HG03103 (cell line): ENCODE results near the gene SLFN12.
"Not testable (repeated sequence)": the region's sequence is repeated elsewhere in the genome, so short reads cannot be mapped to it uniquely, and the experiment has no call there.

Experiments used
- ATAC-seq: cut with Tn5 transposase; IDR thresholded peaks from one replicate; pipeline ENCODE4 v1.9.1; 2021; ENCODE audit warnings: low read depth; ENCODE audit not compliant: unreplicated experiment

The SLFN12 gene

DNA sequence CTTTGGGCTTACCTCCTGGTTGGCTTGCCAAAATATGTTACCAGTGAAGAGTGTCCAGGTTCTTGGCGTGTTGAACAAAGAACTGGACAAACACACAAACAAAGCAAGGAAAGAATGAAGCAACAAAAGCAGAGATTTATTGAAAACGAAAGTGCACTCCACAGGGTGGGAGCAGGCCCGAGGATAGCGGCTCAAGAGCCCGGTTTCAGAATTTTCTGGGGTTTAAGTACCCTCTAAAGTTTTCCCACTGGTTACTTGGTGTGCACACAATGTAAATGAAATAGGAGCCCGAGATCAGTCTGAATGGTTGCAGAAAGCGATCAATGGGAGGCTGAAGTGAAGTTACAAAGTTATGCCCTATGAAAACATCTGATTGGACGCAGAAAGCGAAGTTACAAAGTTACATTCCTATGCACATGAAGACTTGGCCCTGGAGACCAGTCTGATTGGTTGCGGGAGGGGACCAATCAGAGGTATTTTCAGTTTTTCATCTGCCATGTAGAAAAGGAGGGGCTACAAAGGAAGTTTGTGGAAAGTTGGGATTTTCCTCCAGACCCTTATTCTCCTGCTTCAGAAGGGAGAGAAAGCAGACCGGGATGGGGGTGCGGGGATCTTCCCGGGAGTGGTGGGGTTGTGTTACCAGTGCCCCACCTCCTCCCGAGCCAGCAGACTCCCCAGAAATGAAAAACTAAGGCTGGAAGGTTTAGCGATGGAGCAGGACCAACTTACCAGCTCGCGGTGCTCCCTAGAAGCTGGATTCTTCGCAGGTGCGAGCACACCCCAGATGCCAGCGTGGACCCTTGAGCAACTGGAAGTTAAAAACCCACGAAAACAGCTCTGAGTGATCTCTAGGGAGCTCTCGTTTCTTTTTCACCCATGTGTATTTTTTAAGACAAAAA, at the start of gene SLFN12:
Gene SLFN12, minus strand, starts transcription at position 325 of the 899 bp plus-strand sequence. CDS start 9,472 bp downstream, outside the sequence.
- peak; percentile 69 for ATAC-seq

DNA sequence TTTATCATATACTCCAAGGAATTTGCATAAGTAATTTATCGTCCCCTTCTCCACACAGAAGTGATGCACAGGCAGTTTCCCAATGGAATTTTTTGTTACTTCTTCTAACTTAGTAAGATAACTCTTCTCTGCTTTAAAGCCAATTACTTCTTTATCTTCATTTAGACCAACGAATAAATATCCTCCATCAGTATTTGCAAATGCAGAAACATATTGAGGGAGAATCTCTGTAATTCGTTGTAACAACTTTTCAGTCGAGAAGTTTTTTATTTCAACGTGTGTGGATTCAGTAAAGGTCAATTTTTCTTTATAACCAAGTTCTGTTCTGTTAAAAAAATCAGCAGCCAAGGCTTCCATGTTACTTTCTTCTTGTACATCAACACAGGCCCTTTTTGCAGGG, 47.0 kb upstream of the SLFN12 start:
- ATAC-seq, result no peak

DNA sequence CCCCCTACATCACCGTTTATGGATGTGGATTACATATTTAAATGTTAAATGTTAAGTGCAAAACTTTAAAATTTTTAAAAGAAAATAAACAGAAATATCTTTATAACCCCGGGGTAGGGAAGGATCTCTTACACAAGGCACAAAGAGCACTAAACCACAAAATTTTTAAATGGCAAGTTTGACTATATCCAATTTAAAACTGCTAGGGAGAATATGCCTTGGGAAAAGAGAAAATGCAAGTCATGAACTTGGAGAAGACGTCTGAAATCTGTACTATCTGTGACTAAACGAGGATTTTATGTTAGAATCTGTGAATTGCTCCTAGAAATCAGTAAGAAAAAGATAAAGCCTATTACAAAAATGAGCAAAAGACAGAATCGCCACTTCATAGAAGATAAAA, 44.9 kb upstream of the SLFN12 start:
- no peak for ATAC-seq

DNA sequence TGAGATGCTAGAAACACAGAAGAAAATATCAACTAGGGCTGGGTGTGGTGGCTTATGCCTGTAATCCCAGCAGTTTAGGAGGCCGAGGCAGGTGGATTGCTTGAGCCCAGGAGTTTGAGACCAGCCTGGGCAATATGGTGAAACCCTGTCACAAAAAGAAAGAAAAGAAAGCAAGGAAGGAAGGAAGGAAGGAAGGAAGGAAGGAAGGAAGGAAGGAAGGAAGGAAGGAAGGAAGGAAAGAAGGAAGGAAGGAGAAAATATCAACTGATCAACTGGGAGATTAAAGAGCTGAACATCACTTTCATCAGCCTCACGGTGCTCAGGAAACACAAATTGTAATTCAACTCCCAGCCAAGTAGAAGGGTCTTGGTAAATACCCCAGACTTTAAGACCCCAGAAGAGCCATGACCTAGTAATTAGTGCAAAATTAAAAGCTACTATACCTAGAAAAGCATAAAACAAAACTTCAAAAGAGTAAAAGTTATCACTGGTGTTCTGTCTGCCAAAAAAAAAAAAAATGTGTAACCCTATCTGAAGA, 44.1 kb upstream of the SLFN12 start:
- no peak for ATAC-seq

GRCh38 chr17:35468475-35468874, 36.2 kb upstream of the SLFN12 start:
- no peak for ATAC-seq

GRCh38 chr17:35467824-35468223, 35.5 kb upstream of the SLFN12 start:
- no peak for ATAC-seq

DNA sequence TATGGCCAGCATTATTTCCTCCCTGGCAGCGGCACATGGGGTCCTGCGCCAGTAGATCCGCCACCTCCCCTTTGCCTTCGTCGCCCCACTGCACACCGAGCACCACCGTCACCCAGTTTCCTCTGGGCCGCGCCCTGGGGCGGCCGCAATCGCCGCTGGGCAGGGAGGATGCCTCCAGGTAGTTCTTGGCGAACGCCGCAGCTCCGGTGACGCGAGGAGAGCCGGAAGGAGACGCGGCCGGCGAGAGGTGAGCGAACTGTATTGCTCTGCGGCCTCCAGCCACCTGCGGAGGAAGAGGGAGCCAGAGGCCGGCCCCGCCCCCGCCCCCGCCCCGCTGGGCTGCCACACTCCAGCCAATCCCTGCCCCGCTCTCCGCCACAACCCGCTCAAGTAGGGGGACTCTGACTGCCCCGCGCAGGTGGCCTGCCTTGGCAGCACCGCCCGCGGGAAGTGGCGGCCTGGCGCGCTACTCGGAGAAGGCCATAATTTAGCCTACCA, 28.1 kb upstream of the SLFN12 start:
- ATAC-seq, result peak; percentile 74

DNA sequence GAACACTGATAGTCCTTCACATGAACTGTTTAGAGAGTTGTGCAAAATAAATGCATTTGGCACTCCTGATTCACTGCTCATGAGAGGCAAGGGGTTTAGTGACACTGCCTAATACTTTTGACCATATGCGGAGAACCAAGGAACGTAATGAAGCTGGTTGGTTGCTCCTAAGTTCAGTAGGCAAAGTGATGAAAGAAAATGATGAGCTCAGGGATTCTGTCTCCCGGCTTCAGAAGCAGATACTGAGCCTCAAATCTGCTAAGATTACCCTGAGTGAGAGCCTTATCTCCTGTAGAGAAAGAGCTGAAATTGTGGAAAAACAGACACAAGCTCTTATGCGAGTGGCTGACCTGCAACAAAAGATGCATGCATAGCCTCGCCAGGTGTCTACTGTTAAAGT, 21.7 kb upstream of the SLFN12 start:
- ATAC-seq, result not testable (repeated sequence)

DNA sequence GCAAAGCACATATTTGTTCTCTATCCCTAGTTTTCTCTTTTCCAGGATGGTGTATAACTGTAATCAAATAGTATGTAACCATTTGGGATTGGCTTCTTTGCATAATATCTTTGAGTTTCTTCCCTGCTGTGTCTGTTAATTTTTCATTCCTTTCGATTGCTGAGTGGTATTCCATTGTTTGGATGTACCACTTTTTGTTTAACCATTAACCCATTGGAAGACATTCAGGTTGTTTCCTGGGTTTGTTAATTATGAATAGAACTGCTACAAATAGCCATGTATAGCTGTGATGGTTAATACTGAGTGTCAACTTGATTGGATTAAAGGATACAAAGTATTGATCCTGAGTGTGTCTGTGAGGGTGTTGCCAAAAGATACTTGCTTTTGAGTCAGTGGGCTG, 20.9 kb upstream of the SLFN12 start:
- ATAC-seq, result no peak

DNA sequence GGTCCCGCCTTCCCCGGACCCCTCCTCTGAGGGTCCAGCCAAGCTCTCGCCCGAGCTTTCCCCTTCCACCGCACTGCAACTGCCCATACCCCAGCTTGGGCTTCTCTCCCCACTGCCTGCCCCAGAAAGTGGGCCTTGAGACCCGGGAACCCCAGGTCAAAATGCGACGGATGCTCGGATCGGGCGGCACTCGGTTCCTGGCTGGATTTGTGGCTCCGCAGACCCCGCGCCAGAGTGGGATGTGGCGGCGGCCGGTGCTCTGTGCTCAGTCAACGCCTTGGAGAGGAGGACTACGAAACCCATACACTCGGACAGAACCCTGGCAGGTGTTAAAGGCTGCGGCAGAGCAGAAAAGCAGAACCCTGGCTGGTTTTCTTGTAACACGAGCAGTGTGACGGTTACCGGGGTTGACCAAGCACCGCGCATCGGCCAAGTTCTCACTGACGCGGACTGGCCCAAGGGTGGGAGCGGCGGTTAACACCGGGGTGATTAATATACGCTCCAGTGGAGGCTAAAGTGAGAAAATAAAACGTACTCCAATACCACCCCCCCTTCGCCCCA, 17.2 kb upstream of the SLFN12 start:
- no peak for ATAC-seq

DNA sequence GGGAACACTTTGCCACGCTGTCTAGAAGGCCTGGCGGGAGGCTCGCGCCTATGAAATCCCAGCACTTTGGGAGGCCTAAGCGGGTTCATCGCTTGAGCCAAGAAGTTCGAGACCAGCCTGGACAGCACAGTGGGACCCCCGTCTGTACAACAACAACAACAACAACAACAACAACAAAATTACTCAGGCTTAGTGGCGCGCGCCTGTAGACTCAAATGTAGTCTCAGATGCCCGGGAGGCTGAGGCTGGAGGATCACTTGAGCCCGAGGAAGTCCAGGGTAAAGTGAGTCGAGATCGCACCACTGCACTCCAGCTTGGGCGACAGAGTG, 16.6 kb upstream of the SLFN12 start:
- ATAC-seq, result no peak

GRCh38 chr17:35448214-35448898, 16.1 kb upstream of the SLFN12 start, which contains the start of gene SLFN13:
TSS of gene SLFN13 (minus strand) at chr17:35448766. CDS start at chr17:35445680, 3,086 bp downstream.
- ATAC-seq, result peak; percentile 68

- no peak for ATAC-seq
These were observed 15.2 kb upstream of the SLFN12 start for GRCh38 chr17:35447499-35447898.

GRCh38 chr17:35438433-35438832, 6.1 kb upstream of the SLFN12 start:
- ATAC-seq, result no peak

- no peak for ATAC-seq
These were observed 985 bp upstream of the SLFN12 start for GRCh38 chr17:35433075-35433894.

DNA sequence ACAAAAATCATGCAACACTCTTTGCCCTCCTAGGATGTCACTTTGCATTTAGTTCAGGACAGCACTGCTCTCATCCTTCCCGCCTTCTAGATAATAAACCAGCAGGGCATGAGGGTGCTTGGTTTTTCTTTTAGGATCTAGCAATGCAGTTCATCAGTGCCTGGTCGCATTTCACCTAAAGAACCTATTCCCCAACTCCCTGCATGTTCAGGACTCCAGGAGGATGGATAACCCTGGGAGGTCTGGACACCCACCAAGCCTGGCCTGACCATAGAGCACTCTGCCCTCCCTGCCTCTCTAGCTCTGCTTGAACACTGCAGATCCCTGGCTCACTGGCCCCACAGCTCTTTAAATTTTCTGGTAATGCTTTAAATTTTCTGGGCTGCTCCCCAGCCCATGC, 2.6 kb downstream of the SLFN12 start:
- ATAC-seq, result no peak

GRCh38 chr17:35428229-35428628, 4.1 kb downstream of the SLFN12 start:
- ATAC-seq, result no peak

GRCh38 chr17:35423761-35424160, 8.5 kb downstream of the SLFN12 start:
- ATAC-seq, result no peak

DNA sequence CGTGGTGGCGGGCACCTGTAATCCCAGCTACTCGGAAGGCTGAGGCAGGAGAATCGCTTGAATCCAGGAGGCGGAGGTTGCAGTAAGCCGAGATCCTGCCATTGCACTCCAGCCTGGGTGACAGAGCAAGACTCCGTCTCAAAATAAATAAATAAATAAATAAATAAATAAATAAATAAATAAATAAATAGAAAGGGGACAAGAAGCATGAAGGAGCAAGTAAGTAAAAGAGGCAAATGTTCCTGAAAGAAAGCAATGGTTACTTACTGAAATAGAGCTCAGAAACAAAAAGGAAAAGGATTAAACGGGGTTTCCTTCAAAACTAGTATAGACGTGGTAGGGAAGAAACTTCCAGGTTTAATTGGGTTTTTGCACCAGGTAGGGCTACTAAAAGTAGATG, 11.2 kb downstream of the SLFN12 start:
- ATAC-seq, result not testable (repeated sequence)

DNA sequence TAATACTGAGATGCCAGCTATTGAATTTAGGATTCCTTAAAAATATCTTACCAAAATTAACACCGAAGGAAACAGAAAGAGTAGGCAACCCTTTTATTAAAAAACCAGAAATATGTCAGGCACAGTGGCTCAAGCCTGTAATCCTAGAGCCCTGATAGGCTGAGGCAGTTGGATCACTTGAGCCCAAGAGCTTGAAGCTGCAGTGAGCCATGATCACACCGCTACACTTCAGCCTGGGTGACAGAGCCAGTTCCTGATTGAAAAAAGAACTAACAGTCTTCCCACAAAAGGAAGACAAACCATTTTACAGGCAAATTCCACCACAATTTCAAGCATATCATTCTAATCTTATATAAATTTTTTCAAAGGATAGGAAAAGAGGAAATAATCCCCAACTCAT, 15.6 kb downstream of the SLFN12 start:
- no peak for ATAC-seq
